IMR-90 (cell line): ENCODE measurements around the gene KMT5C. TPM values are rescaled to one million over a fixed set of nuclear protein-coding genes. Genes with fewer than 3 reads are reported as not detected.

Experiments used
- ATAC-seq: fragments of 200-7000 bp; cut with Tn5 transposase; 2 replicates; pipeline ENCODE4 v1.9.1; 2020; ENCODE audit warnings: low read depth, mild to moderate bottlenecking, moderate library complexity
- BruUV-seq: library from RNA; stranded (reverse); fragments of 400-500 nt; replicated peaks from 2 replicates; lab custom pipeline; 2021; lab: Mats Ljungman, UMichigan
- CTCF ChIA-PET: fragments of 300-600 bp; formaldehyde crosslinking; extraction: SDS; loops from one replicate; lab custom pipeline; 2021; ENCODE audit warnings: antibody characterized with exemption; lab: Yijun Ruan, JAX
- POLR2A ChIA-PET: fragments of 300-600 bp; sonication (Branson Sonifier 250); formaldehyde crosslinking; loops from one replicate; lab custom pipeline; 2022; ENCODE audit warnings: antibody characterized with exemption; ENCODE audit not compliant: unreplicated experiment; lab: Charles Lee
- DNase-seq: peaks from one replicate; pipeline ENCODE4 v3.0.0; 2013
- H2AFZ ChIP-seq: replicated peaks from 2 replicates; pipeline ENCODE3; 2013; ENCODE audit warnings: low read length, mild to moderate bottlenecking; ENCODE audit not compliant: poor library complexity
- H2AK5ac ChIP-seq: 2 replicates; pipeline ENCODE4 v1.6.1; 2013; ENCODE audit warnings: low read depth, low read length, inconsistent platforms
- H2AK9ac ChIP-seq: replicated peaks from 2 replicates; pipeline ENCODE3; 2013; ENCODE audit warnings: mild to moderate bottlenecking, low read depth, low read length, moderate library complexity; ENCODE audit not compliant: poor library complexity
- H2BK120ac ChIP-seq: 2 replicates; pipeline ENCODE4 v1.6.1; 2013; ENCODE audit warnings: low read depth, low read length, inconsistent platforms
- H2BK15ac ChIP-seq: 3 replicates; pipeline ENCODE4 v1.6.1; 2013; ENCODE audit warnings: low read depth, low read length, inconsistent platforms
- H2BK20ac ChIP-seq: 2 replicates; pipeline ENCODE4 v1.6.1; 2013; ENCODE audit warnings: low read depth, mild to moderate bottlenecking, inconsistent platforms, low read length, moderate library complexity
- H2BK5ac ChIP-seq: 2 replicates; pipeline ENCODE4 v1.6.1; 2013; ENCODE audit warnings: mild to moderate bottlenecking, low read depth, low read length, inconsistent platforms; ENCODE audit not compliant: poor library complexity, severe bottlenecking
- H3K14ac ChIP-seq: replicated peaks from 2 replicates; pipeline ENCODE4 v1.6.1; 2013; ENCODE audit warnings: low read depth, low read length, inconsistent platforms
- H3K18ac ChIP-seq: 2 replicates; pipeline ENCODE4 v1.6.1; 2013; ENCODE audit warnings: low read depth, low read length, control low read depth
- H3K23ac ChIP-seq: 2 replicates; pipeline ENCODE4 v1.6.1; 2013; ENCODE audit warnings: low read depth, low read length, inconsistent platforms
- H3K27ac ChIP-seq: 2 replicates; pipeline ENCODE4 v1.5.1; 2013; ENCODE audit warnings: mild to moderate bottlenecking, control low read depth, low read length; ENCODE audit not compliant: insufficient read depth
- H3K27me3 ChIP-seq: 2 replicates; pipeline ENCODE4 v1.6.1; 2013; ENCODE audit warnings: low read length; ENCODE audit not compliant: control insufficient read depth, insufficient read depth
- H3K36me3 ChIP-seq: 2 replicates; pipeline ENCODE4 v1.6.1; 2013; ENCODE audit warnings: low read length, mixed read lengths; ENCODE audit not compliant: control insufficient read depth, insufficient read depth
- H3K4ac ChIP-seq: 2 replicates; pipeline ENCODE4 v1.6.1; 2013; ENCODE audit warnings: low read depth, low read length, inconsistent platforms
- H3K4me1 ChIP-seq: 2 replicates; pipeline ENCODE4 v1.6.1; 2013; ENCODE audit warnings: low read length, mixed read lengths; ENCODE audit not compliant: control insufficient read depth, insufficient read depth
- H3K4me2 ChIP-seq: 2 replicates; pipeline ENCODE4 v1.6.1; 2013; ENCODE audit warnings: low read depth, mild to moderate bottlenecking, control low read depth, low read length, moderate library complexity
- H3K4me3 ChIP-seq: 2 replicates; pipeline ENCODE4 v1.5.1; 2013; ENCODE audit warnings: low read depth, mild to moderate bottlenecking, control low read depth, low read length, moderate library complexity; ENCODE audit not compliant: insufficient read depth
- H3K56ac ChIP-seq: 2 replicates; pipeline ENCODE4 v1.6.1; 2013; ENCODE audit warnings: low read length, inconsistent platforms; ENCODE audit not compliant: insufficient read depth; ENCODE audit errors: extremely low read depth
- H3K79me1 ChIP-seq, 2 experiments: 2 replicates each; pipeline ENCODE4 v1.6.1; 2013; ENCODE audit warnings: low read length in 2 of 2, inconsistent platforms in 1 of 2, low read depth in 1 of 2
- H3K9ac ChIP-seq: 2 replicates; pipeline ENCODE4 v1.6.1; 2013; ENCODE audit warnings: low read depth, low read length, control low read depth
- H3K9me1 ChIP-seq: 2 replicates; pipeline ENCODE4 v1.6.1; 2013; ENCODE audit warnings: low read length, inconsistent platforms; ENCODE audit not compliant: insufficient read depth
- H3K9me3 ChIP-seq: 2 replicates; pipeline ENCODE4 v1.6.1; 2013; ENCODE audit warnings: low read length; ENCODE audit not compliant: control insufficient read depth, insufficient read depth
- H4K20me1 ChIP-seq: 2 replicates; pipeline ENCODE4 v1.6.1; 2013; ENCODE audit warnings: low read length, inconsistent platforms; ENCODE audit not compliant: insufficient read depth
- H4K5ac ChIP-seq: 2 replicates; pipeline ENCODE4 v1.6.1; 2013; ENCODE audit warnings: mild to moderate bottlenecking, low read depth, low read length, control low read depth
- H4K8ac ChIP-seq, 2 experiments: 2 replicates each; pipeline ENCODE4 v1.6.1; 2013; ENCODE audit warnings: low read depth in 2 of 2, low read length in 2 of 2, control low read depth in 1 of 2, inconsistent platforms in 1 of 2
- H4K91ac ChIP-seq: 2 replicates; pipeline ENCODE4 v1.6.1; 2013; ENCODE audit warnings: low read depth, low read length, inconsistent platforms; ENCODE audit not compliant: insufficient read depth
- CHD1 ChIP-seq: IDR thresholded peaks from 2 replicates; pipeline ENCODE4 v1.6.1; 2012; ENCODE audit warnings: low read depth, low read length, improper control_type of control experiment
- MAZ ChIP-seq: IDR thresholded peaks from 2 replicates; pipeline ENCODE4 v1.6.1; 2012; ENCODE audit warnings: low read depth, mild to moderate bottlenecking, low read length, improper control_type of control experiment, moderate library complexity, borderline replicate concordance
- MXI1 ChIP-seq: IDR thresholded peaks from 2 replicates; pipeline ENCODE4 v1.6.1; 2012; ENCODE audit warnings: low read depth, mild to moderate bottlenecking, low read length, moderate library complexity, borderline replicate concordance
- POLR2A ChIP-seq: IDR thresholded peaks from 2 replicates; pipeline ENCODE4 v1.6.1; 2012; ENCODE audit warnings: mild to moderate bottlenecking, low read depth, low read length
- RAD21 ChIP-seq: IDR thresholded peaks from 2 replicates; pipeline ENCODE4 v1.6.1; 2012; ENCODE audit warnings: low read length, improper control_type of control experiment
- WGBS, 2 experiments: methylation state at CpG; one replicate each; pipeline versions ENCODE4 v1.1.5 to v1.1.7; 2013; ENCODE audit warnings: missing lambda C conversion rate in 2 of 2; ENCODE audit not compliant: insufficient read length in 1 of 2; ENCODE audit errors: extremely low coverage in 2 of 2; 5-methylcytosine and 5-hydroxymethylcytosine counted together
- dilution Hi-C: fragments of 300-500 bp; cut with HindIII; formaldehyde crosslinking; loops from one replicate; pipeline ENCODE4 v1.14.3; 2018; ENCODE audit warnings: low sequenced_read_pairs; ENCODE audit not compliant: unreplicated experiment
- in situ Hi-C: fragments of 300-500 bp; cut with MboI; formaldehyde crosslinking; loops from 3 replicates; pipeline ENCODE4 v1.14.3; 2019; ENCODE audit warnings: low sequenced_read_pairs, inconsistent platforms, mixed read lengths
- intact Hi-C: fragments of 100-400 bp; cut with micrococcal nuclease; formaldehyde crosslinking; loops from 2 replicates; pipeline ENCODE4 v1.10.0; 2022
- polyA plus RNA-seq, 3 experiments: library from polyadenylated mRNA; depleted of rRNA; stranded (reverse); fragments of >200 nt; gene quantifications; 2 replicates each; pipeline ENCODE4 v1.2.3, GENCODE V29; 2012; ENCODE audit warnings: low replicate concordance in 1 of 3
- total RNA-seq: library from RNA; depleted of rRNA; stranded (reverse); fragments of >200 nt; gene quantifications from 2 replicates; pipeline ENCODE4 v1.2.3, GENCODE V29; 2012

KMT5C gene
- total and polyA plus RNA-seq, 2 of the 4 experiments (the other 2 are of a cell fraction), result 1.8 to 5.9 TPM

GRCh38 chr19:55385724-55386492 is 46.2 kb downstream of the KMT5C start, which contains the start of gene RPL28:
Gene RPL28 (plus strand): TSS chr19:55385932. CDS start chr19:55386358, 426 bp downstream.
- H2BK120ac ChIP-seq, result peak within 1 kb of the TSS; percentile 97
- peak within 1 kb of the TSS; percentile 100 for H3K14ac ChIP-seq
- peak within 1 kb of the TSS; percentile 96 for H4K5ac ChIP-seq
- H3K36me3 ChIP-seq, result peaks cover 44% of the 10 kb centered on the region
- H3K18ac ChIP-seq, result peak within 1 kb of the TSS; percentile 98
- peak within 1 kb of the TSS; percentile 74 for H3K4me3 ChIP-seq
- dilution Hi-C loops (no loop called here), intact Hi-C loops (loop anchor here (5.0 kb wide), 2 partner anchors 84 to 104 kb away; partner anchors contain the start of genes BRSK1 and HSPBP1), in situ Hi-C loops (loop anchor here (10.0 kb wide), 1 partner anchor 91 kb away; no protein-coding TSS in a partner anchor)
- H2BK15ac ChIP-seq, result peak within 1 kb of the TSS; percentile 82; the same call in 1 of the 3 replicates
- peak within 1 kb of the TSS; percentile 98 for H4K91ac ChIP-seq
- H3K56ac ChIP-seq, result peak within 1 kb of the TSS; percentile 99
- peak within 1 kb of the TSS; percentile 79 to 99 for H4K8ac ChIP-seq
- TF ChIP-seq POLR2A, result peak; percentile 100
- TF ChIP-seq RAD21, result no peak
- TF ChIP-seq CHD1, result peak; percentile 96; the same call in 1 of the 2 replicates
- TF ChIP-seq MXI1, result peak; percentile 50
- peak; percentile 49; the same call in 1 of the 2 replicates for TF ChIP-seq MAZ
- peaks cover 52% of the 10 kb centered on the region for H4K20me1 ChIP-seq
- no peaks in the 10 kb centered on the region for H3K9me3 ChIP-seq
- peak within 1 kb of the TSS; percentile 96 for H3K9ac ChIP-seq
- peak within 1 kb of the TSS; percentile 99 for H3K23ac ChIP-seq
- peak within 1 kb of the TSS; percentile 90 for H2AFZ ChIP-seq
- DNase-seq (peak; percentile 97), ATAC-seq (peak; percentile 83)
- TSS peak; percentile 91 for BruUV-seq
- ChIA-PET POLR2A (no interaction called here), CTCF (no interaction called here)
- peak within 1 kb of the TSS; percentile 98 for H3K4ac ChIP-seq
- H3K4me1 ChIP-seq, result peaks cover 41% of the 10 kb centered on the region
- peak within 1 kb of the TSS; percentile 89 for H2BK5ac ChIP-seq
- H3K27me3 ChIP-seq, result no peaks in the 10 kb centered on the region
- peak within 1 kb of the TSS; percentile 96 for H3K4me2 ChIP-seq
- peak within 1 kb of the TSS; percentile 93 for H3K27ac ChIP-seq
- H2AK5ac ChIP-seq, result peak within 1 kb of the TSS; percentile 98
- H2BK20ac ChIP-seq, result peak within 1 kb of the TSS; percentile 91
- WGBS, 2 experiments, result 0% methylated on average over 55 of the region's 68 CpGs; no CpG with 5 or more reads in 1 of the 2 experiments
- H2AK9ac ChIP-seq, result peak within 1 kb of the TSS; percentile 99
- peaks cover 24 to 55% of the 10 kb centered on the region in 2 experiments for H3K79me1 ChIP-seq
- H3K9me1 ChIP-seq, result peaks cover 28% of the 10 kb centered on the region
